Sigmoid colon (tissue), 7 donors: ENCODE data around the gene ABCB10. TPM values are rescaled to one million over a fixed set of nuclear protein-coding genes. Genes with fewer than 3 reads are reported as not detected.

ENCODE experiments used
- DNase-seq: peaks from one replicate; pipeline ENCODE4 v3.0.0-alpha.2; 2019
- H3K27ac ChIP-seq, 4 donors: fragments of 200-600 bp; sonication (generic); one replicate each; pipeline ENCODE4 v1.5.1; 2016 to 2019; ENCODE audit warnings: mild to moderate bottlenecking in 1 of 4
- H3K27me3 ChIP-seq, 3 donors: fragments of 200-600 bp; sonication (generic); one replicate each; pipeline ENCODE4 v1.5.1; 2019; ENCODE audit warnings: mild to moderate bottlenecking in 1 of 3
- H3K36me3 ChIP-seq, 4 donors: fragments of 200-600 bp; sonication (generic); one replicate each; pipeline ENCODE4 v1.5.1; 2016 to 2019
- H3K4me1 ChIP-seq, 4 donors: fragments of 200-600 bp; sonication (generic); one replicate each; pipeline ENCODE4 v1.5.1; 2017 to 2019
- H3K4me3 ChIP-seq, 4 donors: fragments of 200-600 bp; sonication (generic); one replicate each; pipeline ENCODE4 v1.5.1; 2017 to 2019; ENCODE audit warnings: mild to moderate bottlenecking in 2 of 4, moderate library complexity in 1 of 4
- H3K9me3 ChIP-seq, 4 donors: fragments of 200-600 bp in 3 of 4; sonication (generic) in 3 of 4; one replicate each; pipeline versions ENCODE4 v1.5.1 to v1.6.1; 2013 to 2019
- CTCF ChIP-seq, 4 experiments: fragments of 450-650 bp in 3 of 4; fragments of 200-600 bp in 1 of 4; IDR thresholded peaks; one replicate each; pipeline ENCODE4 v1.5.1; 2016 to 2019; ENCODE audit warnings: antibody characterized with exemption in 4 of 4, mild to moderate bottlenecking in 3 of 4, moderate library complexity in 2 of 4
- EP300 ChIP-seq, 4 donors: sonication (generic); formaldehyde crosslinking; IDR thresholded peaks; one replicate each; pipeline ENCODE4 v1.6.1; 2017; ENCODE audit warnings: antibody characterized with exemption in 4 of 4
- POLR2A ChIP-seq, 2 donors: fragments of 450-650 bp; IDR thresholded peaks; one replicate each; pipeline ENCODE4 v1.6.1; 2016; ENCODE audit warnings: antibody characterized with exemption in 2 of 2, mild to moderate bottlenecking in 2 of 2, moderate library complexity in 2 of 2
- POLR2AphosphoS5 ChIP-seq, 4 donors: sonication (generic); formaldehyde crosslinking; IDR thresholded peaks; one replicate each; pipeline ENCODE4 v1.6.1; 2017; ENCODE audit warnings: antibody characterized with exemption in 4 of 4
- WGBS, 2 donors: extraction: QIAGEN DNeasy Blood & Tissue Kit; methylation state at CpG; one replicate each; pipeline ENCODE4 v1.1.7; 2013; 5-methylcytosine and 5-hydroxymethylcytosine counted together
- intact Hi-C: fragments of 100-400 bp; cut with DNase I; formaldehyde crosslinking; loops from one replicate; pipeline ENCODE4 v1.15.1; 2023
- polyA plus RNA-seq, 3 donors: library from polyadenylated mRNA; stranded (reverse); fragments of 200-250 nt; gene quantifications; one replicate each; pipeline ENCODE4 v1.2.3, GENCODE V29; 2013
- total RNA-seq, 4 donors: library from RNA; depleted of rRNA; stranded (reverse); fragments of >200 nt; gene quantifications; one replicate each; pipeline ENCODE4 v1.1.0, GENCODE V29; 2016
- donor health status: healthy with polysubstance abuse.
- donor health status: Bipolar disorder and iron deficiency.
- donor health status: healthy.

The ABCB10 gene
- total and polyA plus RNA-seq, 7 donors: 4.4 to 19.4 (median 12.1) TPM

- WGBS, 2 donors: 86 to 96% methylated on average over 6 of the region's 6 CpGs
- DNase-seq: no peak
- H3K4me1 ChIP-seq: no peaks in the 10 kb centered on the region
- no peak overlapping the region for H3K27ac ChIP-seq
- H3K4me3 ChIP-seq: no peak overlapping the region
- intact Hi-C loops: no loop called here
- TF ChIP-seq POLR2AphosphoS5 (IDR thresholded peaks at IDR 0.05): no peak
- no peak for TF ChIP-seq CTCF (IDR thresholded peaks at IDR 0.05)
- no peak for TF ChIP-seq POLR2A (IDR thresholded peaks at IDR 0.05)
- TF ChIP-seq EP300 (IDR thresholded peaks at IDR 0.05): no peak
- no peaks in the 10 kb centered on the region for H3K27me3 ChIP-seq
- H3K36me3 ChIP-seq: peaks cover 16 to 86% (median 45%) of the 10 kb centered on the region in 4 donors
- no peaks in the 10 kb centered on the region for H3K9me3 ChIP-seq
Measured at GRCh38 chr1:229539863-229540506, 18.5 kb downstream of the ABCB10 start.

- H3K27me3 ChIP-seq: no peaks in the 10 kb centered on the region
- peaks cover 12 to 78% (median 42%) of the 10 kb centered on the region in 4 donors for H3K36me3 ChIP-seq
- 92 to 96% methylated on average over 5 of the region's 5 CpGs for WGBS, 2 donors
- intact Hi-C loops: no loop called here
- no peak overlapping the region for H3K4me3 ChIP-seq
- no peaks in the 10 kb centered on the region for H3K9me3 ChIP-seq
- no peaks in the 10 kb centered on the region for H3K4me1 ChIP-seq
- TF ChIP-seq POLR2AphosphoS5 (IDR thresholded peaks at IDR 0.05) (no peak), EP300 (IDR thresholded peaks at IDR 0.05) (no peak), POLR2A (IDR thresholded peaks at IDR 0.05) (no peak), CTCF (IDR thresholded peaks at IDR 0.05) (no peak)
- no peak overlapping the region for H3K27ac ChIP-seq
- no peak for DNase-seq
Measured at GRCh38 chr1:229538945-229539344, 19.6 kb downstream of the ABCB10 start.

GRCh38 chr1:229537894-229538293, 20.6 kb downstream of the ABCB10 start:
- intact Hi-C loops: no loop called here
- TF ChIP-seq POLR2AphosphoS5 (IDR thresholded peaks at IDR 0.05) (no peak), EP300 (IDR thresholded peaks at IDR 0.05) (no peak), POLR2A (IDR thresholded peaks at IDR 0.05) (no peak), CTCF (IDR thresholded peaks at IDR 0.05) (no peak)
- Histone ChIP-seq H3K9me3 (no peaks in the 10 kb centered on the region), H3K27ac (no peak overlapping the region), H3K27me3 (no peaks in the 10 kb centered on the region), H3K36me3 (peaks cover 12 to 80% (median 42%) of the 10 kb centered on the region in 4 donors), H3K4me1 (no peaks in the 10 kb centered on the region), H3K4me3 (no peak overlapping the region)
- WGBS, 2 donors: 73 to 76% methylated on average over 4 of the region's 4 CpGs
- DNase-seq: no peak

GRCh38 chr1:229536982-229537381, 21.5 kb downstream of the ABCB10 start:
- intact Hi-C loops: no loop called here
- no peak for TF ChIP-seq POLR2A (IDR thresholded peaks at IDR 0.05)
- no peak for TF ChIP-seq EP300 (IDR thresholded peaks at IDR 0.05)
- no peak for TF ChIP-seq CTCF (IDR thresholded peaks at IDR 0.05)
- no peak for TF ChIP-seq POLR2AphosphoS5 (IDR thresholded peaks at IDR 0.05)
- H3K4me1 ChIP-seq: no peaks in the 10 kb centered on the region
- no peak for DNase-seq
- H3K27me3 ChIP-seq: no peaks in the 10 kb centered on the region
- H3K27ac ChIP-seq: no peak overlapping the region
- no peak overlapping the region for H3K4me3 ChIP-seq
- no peaks in the 10 kb centered on the region for H3K9me3 ChIP-seq
- peaks cover 12 to 81% (median 40%) of the 10 kb centered on the region in 4 donors for H3K36me3 ChIP-seq

GRCh38 chr1:229535230-229535629, 23.3 kb downstream of the ABCB10 start:
- intact Hi-C loops: no loop called here
- Histone ChIP-seq H3K27me3 (no peaks in the 10 kb centered on the region), H3K9me3 (no peaks in the 10 kb centered on the region), H3K4me1 (no peaks in the 10 kb centered on the region), H3K4me3 (no peak overlapping the region), H3K36me3 (peaks cover 14 to 76% (median 34%) of the 10 kb centered on the region in 4 donors), H3K27ac (no peak overlapping the region)
- TF ChIP-seq EP300 (IDR thresholded peaks at IDR 0.05) (no peak), CTCF (IDR thresholded peaks at IDR 0.05) (no peak), POLR2AphosphoS5 (IDR thresholded peaks at IDR 0.05) (no peak), POLR2A (IDR thresholded peaks at IDR 0.05) (no peak)
- no peak for DNase-seq
